Tongue (tissue), 2 donors: ENCODE data around the gene TCOF1. TPM values are rescaled to one million over a fixed set of nuclear protein-coding genes. Genes with fewer than 3 reads are reported as not detected.

Experiments used
- DNase-seq: peaks from one replicate; pipeline ENCODE4 v3.0.0-alpha.2; 2015
- total RNA-seq: library from RNA; depleted of rRNA; stranded (reverse); fragments of >200 nt; gene quantifications from one replicate; pipeline ENCODE4 v1.2.3, GENCODE V29; 2014

Gene TCOF1
- total RNA-seq, 1 donor from 2014 or later = 17.2 TPM

- no peak for DNase-seq
Observed at GRCh38 chr5:150431048-150431447, 73.6 kb downstream of the TCOF1 start.

- no peak for DNase-seq
Observed at GRCh38 chr5:150431574-150431973, 74.1 kb downstream of the TCOF1 start.

GRCh38 chr5:150434464-150434863, 77.0 kb downstream of the TCOF1 start:
- DNase-seq = peak; percentile 81

- peak; percentile 94 for DNase-seq
Observed at GRCh38 chr5:150436141-150436680, 78.7 kb downstream of the TCOF1 start.

- DNase-seq = no peak
Observed at GRCh38 chr5:150438873-150439546, 81.5 kb downstream of the TCOF1 start.

- DNase-seq = no peak
Observed at GRCh38 chr5:150440948-150441812, 83.7 kb downstream of the TCOF1 start.

GRCh38 chr5:150441813-150442698, 84.6 kb downstream of the TCOF1 start:
- DNase-seq = peak; percentile 39

GRCh38 chr5:150442699-150443080, 85.2 kb downstream of the TCOF1 start:
- DNase-seq = no peak

- DNase-seq = no peak
Observed at GRCh38 chr5:150443242-150444075, 86.0 kb downstream of the TCOF1 start.

- DNase-seq = no peak
Observed at GRCh38 chr5:150444770-150445169, 87.3 kb downstream of the TCOF1 start.

- no peak for DNase-seq
Observed at GRCh38 chr5:150446088-150446487, 88.6 kb downstream of the TCOF1 start.

GRCh38 chr5:150446583-150446982, 89.1 kb downstream of the TCOF1 start:
- DNase-seq = no peak

GRCh38 chr5:150447188-150447587, 89.7 kb downstream of the TCOF1 start:
- no peak for DNase-seq

- DNase-seq = no peak
Observed at GRCh38 chr5:150448334-150448733, 90.8 kb downstream of the TCOF1 start.

GRCh38 chr5:150448952-150449516, 91.5 kb downstream of the TCOF1 start:
- peak; percentile 47 for DNase-seq

Other genes starting within 250 kb of the TCOF1 start
- 129 TPM for gene PDGFRB, start 201.9 kb upstream of the TCOF1 start, total RNA-seq
- 0.31 TPM for gene CDX1, start 190.9 kb upstream of the TCOF1 start, total RNA-seq
- not detected for gene SLC6A7, start 167.6 kb upstream of the TCOF1 start, total RNA-seq
- 42.6 TPM for gene CAMK2A, start 67.9 kb upstream of the TCOF1 start, total RNA-seq
- 18.9 TPM for gene ARSI, start 54.8 kb upstream of the TCOF1 start, total RNA-seq
- 75.4 TPM for gene CD74, start 55.2 kb downstream of the TCOF1 start, total RNA-seq
- gene RPS14, start 92.0 kb downstream of the TCOF1 start, total RNA-seq = 2,580 TPM
- gene NDST1, start 150.4 kb downstream of the TCOF1 start, total RNA-seq = 91.4 TPM